Activated T-cell treated with anti-CD3 and anti-CD28 coated beads, Interleukin-2, amount 50 U/mL, for 24 hours (primary cell): ENCODE data around the gene ADCY1.
"Not testable (repeated sequence)": the region's sequence is repeated elsewhere in the genome, so short reads cannot be mapped to it uniquely, and the experiment has no call there.

Experiments
- DNase-seq: peaks from one replicate; pipeline ENCODE4 v3.0.0-alpha.2; 2020
- H3K27ac Mint-ChIP-seq: 2 replicates; pipeline ENCODE4 v1.8.0; 2020; ENCODE audit warnings: mild to moderate bottlenecking, mixed read lengths
- H3K27me3 Mint-ChIP-seq: 2 replicates; pipeline ENCODE4 v1.8.0; 2020; ENCODE audit warnings: mixed read lengths
- H3K36me3 Mint-ChIP-seq: 2 replicates; pipeline ENCODE4 v1.8.0; 2020; ENCODE audit warnings: low read depth, mixed read lengths
- H3K4me1 Mint-ChIP-seq: 2 replicates; pipeline ENCODE4 v1.8.0; 2020; ENCODE audit warnings: low read depth, mixed read lengths
- H3K4me3 Mint-ChIP-seq: 2 replicates; pipeline ENCODE4 v1.8.0; 2020; ENCODE audit warnings: mild to moderate bottlenecking, moderate library complexity, mixed read lengths
- H3K9me3 Mint-ChIP-seq: 2 replicates; pipeline ENCODE4 v1.8.0; 2020; ENCODE audit warnings: mixed read lengths

ADCY1 gene

GRCh38 chr7:45740573-45740972, 166.4 kb downstream of the ADCY1 start:
- not testable (repeated sequence) for DNase-seq, H3K27me3 Mint-ChIP-seq, H3K9me3 Mint-ChIP-seq, H3K4me3 Mint-ChIP-seq, H3K27ac Mint-ChIP-seq, H3K4me1 Mint-ChIP-seq
- peaks cover 86% of the 10 kb centered on the region for H3K36me3 Mint-ChIP-seq

GRCh38 chr7:45748976-45749375, 174.8 kb downstream of the ADCY1 start:
- H3K4me3 Mint-ChIP-seq, H3K27me3 Mint-ChIP-seq, H3K4me1 Mint-ChIP-seq, H3K9me3 Mint-ChIP-seq, DNase-seq, H3K27ac Mint-ChIP-seq: not testable (repeated sequence)
- peaks cover 74% of the 10 kb centered on the region for H3K36me3 Mint-ChIP-seq

GRCh38 chr7:45751352-45751751, 177.2 kb downstream of the ADCY1 start:
- DNase-seq, H3K4me1 Mint-ChIP-seq, H3K4me3 Mint-ChIP-seq, H3K27ac Mint-ChIP-seq, H3K27me3 Mint-ChIP-seq, H3K9me3 Mint-ChIP-seq: not testable (repeated sequence)
- H3K36me3 Mint-ChIP-seq: peaks cover 67% of the 10 kb centered on the region

GRCh38 chr7:45756333-45756732, 182.2 kb downstream of the ADCY1 start:
- not testable (repeated sequence) for H3K4me3 Mint-ChIP-seq, H3K27ac Mint-ChIP-seq

GRCh38 chr7:45756757-45757156, 182.6 kb downstream of the ADCY1 start:
- not testable (repeated sequence) for DNase-seq, H3K4me3 Mint-ChIP-seq, H3K27me3 Mint-ChIP-seq, H3K27ac Mint-ChIP-seq, H3K9me3 Mint-ChIP-seq, H3K4me1 Mint-ChIP-seq
- peaks cover 57% of the 10 kb centered on the region for H3K36me3 Mint-ChIP-seq

More at GRCh38 chr7:45756333-45756732, 182.2 kb downstream of the ADCY1 start:
- not testable (repeated sequence) for H3K27me3 Mint-ChIP-seq, H3K9me3 Mint-ChIP-seq, DNase-seq, H3K4me1 Mint-ChIP-seq
- H3K36me3 Mint-ChIP-seq: peaks cover 57% of the 10 kb centered on the region

GRCh38 chr7:45759464-45759863, 185.3 kb downstream of the ADCY1 start:
- DNase-seq, H3K9me3 Mint-ChIP-seq, H3K27me3 Mint-ChIP-seq, H3K27ac Mint-ChIP-seq, H3K4me3 Mint-ChIP-seq: not testable (repeated sequence)
- peaks cover 19% of the 10 kb centered on the region for H3K4me1 Mint-ChIP-seq
- H3K36me3 Mint-ChIP-seq: peaks cover 51% of the 10 kb centered on the region

- H3K27me3 Mint-ChIP-seq, H3K27ac Mint-ChIP-seq, H3K9me3 Mint-ChIP-seq, DNase-seq, H3K4me3 Mint-ChIP-seq: not testable (repeated sequence)
- peaks cover 42% of the 10 kb centered on the region for H3K36me3 Mint-ChIP-seq
- H3K4me1 Mint-ChIP-seq: peaks cover 22% of the 10 kb centered on the region
Observed at GRCh38 chr7:45761545-45762205, 187.5 kb downstream of the ADCY1 start.

- not testable (repeated sequence) for H3K4me3 Mint-ChIP-seq, H3K27me3 Mint-ChIP-seq, DNase-seq, H3K9me3 Mint-ChIP-seq, H3K27ac Mint-ChIP-seq
- H3K36me3 Mint-ChIP-seq: peaks cover 35% of the 10 kb centered on the region
- peaks cover 24% of the 10 kb centered on the region for H3K4me1 Mint-ChIP-seq
Observed at GRCh38 chr7:45762225-45762994, 188.2 kb downstream of the ADCY1 start.

- not testable (repeated sequence) for H3K27me3 Mint-ChIP-seq, H3K9me3 Mint-ChIP-seq
- peak overlapping the region; percentile 97 for H3K27ac Mint-ChIP-seq
Observed at GRCh38 chr7:45768516-45769394, 194.6 kb downstream of the ADCY1 start.

GRCh38 chr7:45769626-45770025, 195.5 kb downstream of the ADCY1 start:
- Mint-ChIP-seq H3K36me3 (peaks cover 23% of the 10 kb centered on the region), H3K27ac (peak overlapping the region; percentile 97), H3K4me3 (peak overlapping the region; percentile 92), H3K4me1 (peaks cover 13% of the 10 kb centered on the region)
- not testable (repeated sequence) for DNase-seq, H3K9me3 Mint-ChIP-seq, H3K27me3 Mint-ChIP-seq

More at GRCh38 chr7:45768516-45769394, 194.6 kb downstream of the ADCY1 start:
- Mint-ChIP-seq H3K4me3 (peak overlapping the region; percentile 92), H3K4me1 (peaks cover 16% of the 10 kb centered on the region), H3K36me3 (peaks cover 29% of the 10 kb centered on the region)
- DNase-seq: peak; percentile 98
